DND-41 (cell line): ENCODE measurements around the gene DNAJC5.

Experiments used
- CTCF ChIP-seq: IDR thresholded peaks from 2 replicates; pipeline ENCODE4 v1.5.1; 2012; ENCODE audit warnings: borderline replicate concordance, low read length, moderate library complexity, mild to moderate bottlenecking; ENCODE audit not compliant: poor library complexity, severe bottlenecking; ENCODE audit errors: extremely low read depth
- EZH2 ChIP-seq: IDR thresholded peaks from 3 replicates; pipeline ENCODE4 v1.6.1; 2012; ENCODE audit warnings: borderline replicate concordance, low read depth, mild to moderate bottlenecking, moderate library complexity, low read length, inconsistent platforms; ENCODE audit not compliant: severe bottlenecking

DNA sequence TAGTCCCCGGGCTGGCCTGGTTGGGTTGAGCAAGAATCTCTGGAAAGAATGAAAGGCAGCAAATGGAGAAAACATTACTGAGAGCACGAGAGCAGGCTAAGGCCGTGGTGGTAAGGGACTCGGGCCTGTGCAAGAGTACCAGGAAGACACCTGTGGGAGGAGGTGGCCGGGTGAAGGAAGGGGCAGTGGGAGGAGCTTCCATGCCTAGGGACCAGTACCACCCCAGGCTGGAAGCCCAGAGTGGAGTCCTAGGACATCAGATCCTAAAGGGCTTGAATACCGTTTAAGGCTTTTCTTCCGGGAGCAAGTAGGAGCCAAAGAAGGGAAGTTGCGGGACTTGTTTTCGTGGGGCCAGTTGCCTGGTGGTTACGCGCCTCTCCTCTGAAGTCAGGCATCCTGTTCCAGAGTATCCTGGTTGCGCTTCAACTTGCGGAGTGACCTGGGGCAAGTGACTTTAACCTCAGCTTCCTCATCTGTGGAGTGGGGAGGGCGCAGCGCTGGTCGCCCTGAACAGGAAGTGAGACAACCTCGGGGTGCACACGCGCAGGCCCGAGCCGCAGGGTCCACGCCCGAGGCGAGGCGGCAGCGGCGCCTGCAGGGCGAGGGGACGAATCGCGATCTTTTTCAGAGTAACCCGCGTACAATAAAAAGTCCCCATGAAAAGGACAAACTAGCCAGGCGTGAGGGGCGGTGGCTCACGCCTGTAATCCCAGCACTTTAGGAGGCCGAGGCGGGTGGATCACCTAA lies 31.0 kb upstream of the DNAJC5 start:
- TF ChIP-seq CTCF (peak; percentile 79), EZH2 (no peak)
